OCI-LY3 (cell line): ENCODE data around the gene ZNF497.

ENCODE experiments used
- CTCF ChIP-seq: fragments of 200-600, 300-600 bp; sonication (generic); IDR thresholded peaks from 2 replicates; pipeline ENCODE4 v1.5.1; 2014; ENCODE audit warnings: antibody characterized with exemption, low read length, low read depth
- EZH2phosphoT487 ChIP-seq: fragments of 200-600 bp; shearing (Covaris generic); IDR thresholded peaks from 2 replicates; pipeline ENCODE4 v1.6.1; 2018; ENCODE audit warnings: antibody characterized with exemption, mixed run types, low read depth

DNA sequence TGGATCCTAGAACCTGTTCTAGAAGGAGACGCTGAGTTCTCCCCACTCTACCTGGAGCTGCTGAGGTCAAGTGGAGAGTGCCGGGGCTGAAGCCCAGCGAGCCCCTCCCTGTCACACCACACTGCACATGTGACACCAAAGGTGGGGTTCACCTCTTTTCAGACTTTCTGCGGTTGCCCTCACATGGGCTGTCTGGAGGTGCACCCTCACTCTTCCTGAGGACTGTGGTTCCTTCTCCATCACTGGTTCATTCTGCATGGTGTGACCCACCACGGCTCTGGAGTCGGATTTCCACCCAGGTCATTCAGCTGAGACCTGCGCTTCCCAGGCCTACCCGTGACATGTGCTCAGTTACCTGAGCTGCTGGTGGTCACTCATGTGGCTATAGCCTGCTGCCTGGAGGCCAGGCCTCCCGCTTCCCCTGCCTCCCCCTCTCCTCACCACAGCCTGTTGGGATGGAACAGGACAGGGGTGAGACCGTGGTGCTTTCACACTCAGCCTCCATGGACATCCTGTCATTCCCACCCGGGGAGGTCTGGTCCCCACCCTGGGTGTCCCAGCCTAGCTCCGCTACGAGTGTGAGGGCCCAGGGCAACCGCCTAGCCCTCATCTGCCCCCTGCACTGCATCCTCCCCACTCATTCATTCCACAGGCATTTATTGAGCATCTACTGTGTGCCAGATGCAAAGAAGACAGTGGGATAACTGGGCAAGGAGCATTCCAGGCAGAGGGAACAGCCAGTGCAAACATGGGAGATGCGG, 8.7 kb downstream of the ZNF497 start:
- TF ChIP-seq CTCF (no peak), EZH2phosphoT487 (no peak)
